Hepatocyte (in vitro differentiated cells): Measurements from ENCODE around the gene SIL1. TPM values are rescaled to one million over a fixed set of nuclear protein-coding genes. Genes with fewer than 3 reads are reported as not detected.

Source experiments
- DNase-seq: peaks from one replicate; pipeline ENCODE4 v3.0.0-alpha.2; 2016; ENCODE audit warnings: low spot score
- H2AFZ ChIP-seq: fragments of 200-600 bp; sonication (generic); 2 replicates; pipeline ENCODE4 v1.6.0; 2016; ENCODE audit warnings: antibody characterized with exemption, mild to moderate bottlenecking
- H3K27ac ChIP-seq: fragments of 200-600 bp; sonication (generic); 2 replicates; pipeline ENCODE4 v1.5.1; 2016; ENCODE audit warnings: mild to moderate bottlenecking
- H3K27me3 ChIP-seq: fragments of 200-600 bp; sonication (generic); 2 replicates; pipeline ENCODE4 v1.6.1; 2016
- H3K36me3 ChIP-seq: fragments of 200-600 bp; sonication (generic); replicated peaks from 2 replicates; pipeline ENCODE4 v1.5.1; 2016; ENCODE audit warnings: low read depth; ENCODE audit not compliant: insufficient read depth
- H3K4me1 ChIP-seq: fragments of 200-600 bp; sonication (generic); 2 replicates; pipeline ENCODE4 v1.5.1; 2016; ENCODE audit warnings: mild to moderate bottlenecking, moderate library complexity; ENCODE audit not compliant: insufficient read depth
- H3K4me2 ChIP-seq: fragments of 200-600 bp; sonication (generic); 2 replicates; pipeline ENCODE4 v1.6.0; 2016
- H3K4me3 ChIP-seq: fragments of 200-600 bp; sonication (generic); 2 replicates; pipeline ENCODE4 v1.5.1; 2016; ENCODE audit warnings: mild to moderate bottlenecking
- H3K79me2 ChIP-seq: fragments of 200-600 bp; sonication (generic); 2 replicates; pipeline ENCODE4 v1.6.0; 2017; ENCODE audit warnings: mild to moderate bottlenecking
- H3K9me2 ChIP-seq: fragments of 200-600 bp; sonication (generic); replicated peaks from 2 replicates; pipeline ENCODE4 v1.6.0; 2017; ENCODE audit warnings: mild to moderate bottlenecking; ENCODE audit not compliant: insufficient read depth
- H3K9me3 ChIP-seq: fragments of 200-600 bp; sonication (generic); 2 replicates; pipeline ENCODE4 v1.5.1; 2016; ENCODE audit warnings: low read depth, mild to moderate bottlenecking
- H4K20me1 ChIP-seq: fragments of 200-600 bp; sonication (generic); 2 replicates; pipeline ENCODE4 v1.6.0; 2016; ENCODE audit warnings: mild to moderate bottlenecking; ENCODE audit not compliant: insufficient read depth, poor library complexity, severe bottlenecking
- EZH2 ChIP-seq: fragments of 200-600 bp; sonication (generic); IDR thresholded peaks from 2 replicates; pipeline ENCODE4 v1.6.1; 2016; ENCODE audit warnings: antibody characterized with exemption, mild to moderate bottlenecking, borderline replicate concordance
- EZH2phosphoT487 ChIP-seq: fragments of 200-600 bp; sonication (generic); IDR thresholded peaks from one replicate; pipeline ENCODE4 v1.6.1; 2018; ENCODE audit warnings: antibody characterized with exemption, mild to moderate bottlenecking, low read depth, moderate library complexity; ENCODE audit not compliant: unreplicated experiment, severe bottlenecking
- WGBS: methylation state at CpG from one replicate; pipeline ENCODE4 v1.1.6; 2016; ENCODE audit warnings: low lambda C conversion rate; ENCODE audit errors: missing lambda C conversion rate; 5-methylcytosine and 5-hydroxymethylcytosine counted together
- polyA plus RNA-seq: library from polyadenylated mRNA; unstranded; fragments of >200 nt; fragmentation: Nextera tagmentation; extraction: Ambion mirVana; gene quantifications from 2 replicates; pipeline ENCODE4 v1.2.1, GENCODE V29; 2016
- total RNA-seq: library from RNA; depleted of rRNA; stranded (reverse); fragments of >200 nt; gene quantifications from 2 replicates; pipeline ENCODE4 v1.2.3, GENCODE V29; 2014
- TF ChIP-seq, protein P1 (sequence below): fragments of 200-600 bp; sonication (generic); IDR thresholded peaks from 2 replicates; pipeline ENCODE4 v1.5.1; 2016; ENCODE audit warnings: antibody characterized with exemption, mild to moderate bottlenecking; ENCODE audit not compliant: poor library complexity

SIL1 gene
- total and polyA plus RNA-seq, 2 experiments from 2014 or later, result 82.0 to 176 TPM

DNA sequence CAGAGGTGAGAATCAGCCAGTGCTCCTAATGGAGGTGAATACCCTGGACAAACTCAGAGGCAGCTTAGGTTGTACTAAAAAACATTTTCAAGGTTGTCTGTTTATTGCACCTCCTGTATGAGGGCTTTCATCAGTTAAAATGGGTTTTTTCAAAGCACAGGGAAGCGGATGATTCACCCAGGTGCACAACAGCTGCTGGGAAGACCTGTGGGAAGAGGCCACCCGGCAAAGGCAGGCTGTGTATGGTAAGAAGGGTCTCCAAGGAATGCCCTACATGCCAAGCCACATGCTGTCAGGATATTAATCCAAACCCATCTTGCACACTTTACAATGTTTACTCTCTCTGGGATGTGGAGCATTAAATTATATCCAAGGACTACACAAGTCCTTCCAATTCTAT lies 14.7 kb downstream of the SIL1 start:
- H3K27ac ChIP-seq, result peak overlapping the region; percentile 41
- H3K36me3 ChIP-seq, result no peaks in the 10 kb centered on the region
- no peak for DNase-seq
- H3K9me2 ChIP-seq, result no peaks in the 10 kb centered on the region
- no peaks in the 10 kb centered on the region for H4K20me1 ChIP-seq
- H3K4me1 ChIP-seq, result peaks cover 64% of the 10 kb centered on the region
- TF ChIP-seq EZH2 (no peak), EZH2phosphoT487 (no peak)
- TF ChIP-seq, protein P1, sequence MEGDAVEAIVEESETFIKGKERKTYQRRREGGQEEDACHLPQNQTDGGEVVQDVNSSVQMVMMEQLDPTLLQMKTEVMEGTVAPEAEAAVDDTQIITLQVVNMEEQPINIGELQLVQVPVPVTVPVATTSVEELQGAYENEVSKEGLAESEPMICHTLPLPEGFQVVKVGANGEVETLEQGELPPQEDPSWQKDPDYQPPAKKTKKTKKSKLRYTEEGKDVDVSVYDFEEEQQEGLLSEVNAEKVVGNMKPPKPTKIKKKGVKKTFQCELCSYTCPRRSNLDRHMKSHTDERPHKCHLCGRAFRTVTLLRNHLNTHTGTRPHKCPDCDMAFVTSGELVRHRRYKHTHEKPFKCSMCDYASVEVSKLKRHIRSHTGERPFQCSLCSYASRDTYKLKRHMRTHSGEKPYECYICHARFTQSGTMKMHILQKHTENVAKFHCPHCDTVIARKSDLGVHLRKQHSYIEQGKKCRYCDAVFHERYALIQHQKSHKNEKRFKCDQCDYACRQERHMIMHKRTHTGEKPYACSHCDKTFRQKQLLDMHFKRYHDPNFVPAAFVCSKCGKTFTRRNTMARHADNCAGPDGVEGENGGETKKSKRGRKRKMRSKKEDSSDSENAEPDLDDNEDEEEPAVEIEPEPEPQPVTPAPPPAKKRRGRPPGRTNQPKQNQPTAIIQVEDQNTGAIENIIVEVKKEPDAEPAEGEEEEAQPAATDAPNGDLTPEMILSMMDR, result no peak
- no peak overlapping the region for H2AFZ ChIP-seq
- H3K79me2 ChIP-seq, result peaks cover 64% of the 10 kb centered on the region
- no peak overlapping the region for H3K4me3 ChIP-seq
- H3K9me3 ChIP-seq, result no peaks in the 10 kb centered on the region
- H3K27me3 ChIP-seq, result no peaks in the 10 kb centered on the region
- peak overlapping the region; percentile 4 for H3K4me2 ChIP-seq
- WGBS, result 43% methylated on average over 2 of the region's 2 CpGs

DNA sequence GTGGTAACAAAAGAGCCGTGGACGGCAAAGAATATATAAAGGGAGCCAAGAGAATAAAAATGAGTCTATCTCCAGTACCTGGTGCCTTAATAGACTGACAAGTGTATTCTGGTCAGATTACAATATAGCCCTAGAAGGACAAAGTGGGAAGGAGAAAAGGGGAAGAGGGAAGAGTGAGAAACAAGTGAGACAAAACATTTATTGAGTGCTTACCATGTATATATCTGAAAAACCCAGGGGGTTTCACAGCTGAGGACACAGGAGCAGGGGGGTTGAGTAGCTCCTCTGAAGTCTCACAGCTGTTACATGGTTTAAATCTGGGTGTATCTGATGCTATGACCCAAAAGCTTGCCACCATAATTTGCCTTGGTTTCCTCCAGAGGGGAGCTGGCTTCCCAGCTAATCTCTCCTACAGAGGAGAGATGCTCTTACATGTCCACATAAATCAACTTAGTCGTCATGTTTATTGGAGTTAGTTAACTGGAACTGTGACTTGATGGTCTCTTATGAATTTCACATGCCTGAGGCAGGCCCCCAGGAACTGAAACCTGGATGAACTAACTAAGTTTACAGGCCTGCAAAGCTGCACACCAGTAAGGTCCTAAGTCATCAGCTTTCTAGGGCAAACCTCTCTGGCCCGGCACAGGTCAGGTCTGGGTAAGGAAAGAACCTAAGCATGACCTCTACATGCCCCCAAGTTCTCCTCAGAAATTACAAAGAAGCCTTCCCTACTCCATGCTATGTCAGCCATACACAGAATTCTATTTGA lies 15.5 kb downstream of the SIL1 start:
- Histone ChIP-seq H3K4me2 (peak overlapping the region; percentile 4), H3K79me2 (peaks cover 66% of the 10 kb centered on the region), H3K27ac (peak overlapping the region; percentile 41), H3K4me3 (no peak overlapping the region), H4K20me1 (no peaks in the 10 kb centered on the region), H3K9me2 (no peaks in the 10 kb centered on the region), H3K36me3 (no peaks in the 10 kb centered on the region), H2AFZ (no peak overlapping the region), H3K4me1 (peaks cover 64% of the 10 kb centered on the region), H3K9me3 (no peaks in the 10 kb centered on the region), H3K27me3 (no peaks in the 10 kb centered on the region)
- DNase-seq, result no peak
- 78% methylated on average over 4 of the region's 4 CpGs for WGBS
- TF ChIP-seq EZH2 (no peak), EZH2phosphoT487 (no peak)
- TF ChIP-seq, protein P1, result no peak

DNA sequence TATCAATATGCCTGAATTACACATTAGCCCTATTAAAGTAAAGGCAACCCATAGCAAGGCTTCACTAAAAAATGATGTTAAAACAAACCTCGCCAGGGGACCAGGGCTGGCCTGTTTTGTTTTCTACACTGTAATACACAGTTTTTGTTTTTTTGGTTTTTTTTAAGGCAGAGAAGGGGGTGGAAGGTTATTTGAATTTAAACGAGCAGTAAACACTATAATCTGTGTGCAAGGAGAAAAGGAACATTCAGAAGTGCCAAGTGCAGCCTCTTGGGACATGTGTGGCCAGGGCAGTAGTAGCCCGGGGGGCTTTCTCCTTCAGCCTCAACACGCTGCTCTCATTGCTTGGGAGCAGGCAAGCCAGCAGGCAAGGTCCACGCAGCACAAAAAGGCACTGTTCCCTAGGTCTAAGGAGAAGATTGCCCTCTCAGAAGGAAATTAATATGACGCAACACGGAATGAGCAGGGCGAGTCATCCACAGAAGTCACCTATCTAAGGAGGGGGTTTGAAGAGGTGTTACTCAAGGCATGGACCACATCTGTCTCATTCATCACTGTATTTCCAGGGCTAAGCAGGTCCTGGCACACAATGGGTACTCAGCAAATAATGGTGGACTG lies 16.2 kb downstream of the SIL1 start:
- no peaks in the 10 kb centered on the region for H3K9me2 ChIP-seq
- H3K79me2 ChIP-seq, result peaks cover 66% of the 10 kb centered on the region
- H3K4me2 ChIP-seq, result peak overlapping the region; percentile 25
- peak overlapping the region; percentile 27 for H3K27ac ChIP-seq
- no peaks in the 10 kb centered on the region for H4K20me1 ChIP-seq
- DNase-seq, result peak; percentile 39
- H3K4me1 ChIP-seq, result peaks cover 65% of the 10 kb centered on the region
- TF ChIP-seq EZH2phosphoT487 (no peak), EZH2 (no peak)
- TF ChIP-seq, protein P1, result no peak
- 72% methylated on average over 8 of the region's 8 CpGs for WGBS
- no peak overlapping the region for H3K4me3 ChIP-seq
- H2AFZ ChIP-seq, result no peak overlapping the region
- H3K36me3 ChIP-seq, result no peaks in the 10 kb centered on the region
- no peaks in the 10 kb centered on the region for H3K9me3 ChIP-seq
- H3K27me3 ChIP-seq, result no peaks in the 10 kb centered on the region
